Measurements from ENCODE around the gene TMC4.

GRCh38 chr19:54169149-54169740 is 3.7 kb downstream of the TMC4 start:
- TF ChIP-seq CTCF (IDR thresholded peaks at IDR 0.05) = no peak
- no peak for TF ChIP-seq EP300 (IDR thresholded peaks at IDR 0.05; ENCODE audit: low read depth)
- no peak for TF ChIP-seq POLR2AphosphoS5 (IDR thresholded peaks at IDR 0.05)
- TF ChIP-seq POLR2A (IDR thresholded peaks at IDR 0.05) = no peak
